ENCODE data around the gene TELO2.

The TELO2 gene

GRCh38 chr16:1542533-1542932 lies 49.4 kb downstream of the TELO2 start:
- no peak overlapping the region for H3K9ac ChIP-seq
- no peaks in the 10 kb centered on the region for H3K4me1 ChIP-seq
- no peak overlapping the region for H3K4me2 ChIP-seq (ENCODE audit: low read length)
- TF ChIP-seq CTCF (IDR thresholded peaks at IDR 0.05), result no peak
- no peaks in the 10 kb centered on the region for H3K9me3 ChIP-seq (ENCODE audit: control insufficient read depth, low read length)
- peaks cover 12% of the 10 kb centered on the region for H3K79me2 ChIP-seq
- peak overlapping the region; percentile 16 for H3K27ac ChIP-seq
- H3K27me3 ChIP-seq (ENCODE audit: control insufficient read depth, insufficient read depth, low read length), result no peaks in the 10 kb centered on the region
- no peak overlapping the region for H3K4me3 ChIP-seq (ENCODE audit: low read depth, low read length)
- H3K36me3 ChIP-seq (ENCODE audit: control insufficient read depth, insufficient read depth, low read length), result no peaks in the 10 kb centered on the region
- no peak overlapping the region for H2AFZ ChIP-seq

- no peak overlapping the region for H3K27ac ChIP-seq
- H3K9ac ChIP-seq, result no peak overlapping the region
- H3K4me3 ChIP-seq (ENCODE audit: low read depth, low read length), result no peak overlapping the region
- H2AFZ ChIP-seq, result no peak overlapping the region
- peaks cover 12% of the 10 kb centered on the region for H3K79me2 ChIP-seq
- H3K4me2 ChIP-seq (ENCODE audit: low read length), result no peak overlapping the region
- no peaks in the 10 kb centered on the region for H3K9me3 ChIP-seq (ENCODE audit: control insufficient read depth, low read length)
- H3K27me3 ChIP-seq (ENCODE audit: control insufficient read depth, insufficient read depth, low read length), result no peaks in the 10 kb centered on the region
- no peak for TF ChIP-seq CTCF (IDR thresholded peaks at IDR 0.05)
- H3K36me3 ChIP-seq (ENCODE audit: control insufficient read depth, insufficient read depth, low read length), result no peaks in the 10 kb centered on the region
- no peaks in the 10 kb centered on the region for H3K4me1 ChIP-seq
Measured at GRCh38 chr16:1543085-1543896, 50.1 kb downstream of the TELO2 start.

GRCh38 chr16:1545044-1546040 lies 52.2 kb downstream of the TELO2 start:
- Histone ChIP-seq H3K27ac (peak overlapping the region; percentile 51), H3K9ac (no peak overlapping the region), H3K27me3 (ENCODE audit: control insufficient read depth, insufficient read depth, low read length) (no peaks in the 10 kb centered on the region), H2AFZ (no peak overlapping the region), H3K79me2 (peaks cover 12% of the 10 kb centered on the region), H3K4me3 (ENCODE audit: low read depth, low read length) (no peak overlapping the region), H3K4me1 (no peaks in the 10 kb centered on the region), H3K36me3 (ENCODE audit: control insufficient read depth, insufficient read depth, low read length) (no peaks in the 10 kb centered on the region), H3K9me3 (ENCODE audit: control insufficient read depth, low read length) (no peaks in the 10 kb centered on the region), H3K4me2 (ENCODE audit: low read length) (no peak overlapping the region)
- TF ChIP-seq CTCF (IDR thresholded peaks at IDR 0.05), result no peak

- Histone ChIP-seq H3K79me2 (peaks cover 7% of the 10 kb centered on the region), H2AFZ (no peak overlapping the region), H3K4me2 (ENCODE audit: low read length) (no peak overlapping the region), H3K4me3 (ENCODE audit: low read depth, low read length) (no peak overlapping the region), H3K36me3 (ENCODE audit: control insufficient read depth, insufficient read depth, low read length) (no peaks in the 10 kb centered on the region), H3K27me3 (ENCODE audit: control insufficient read depth, insufficient read depth, low read length) (no peaks in the 10 kb centered on the region), H3K9me3 (ENCODE audit: control insufficient read depth, low read length) (no peaks in the 10 kb centered on the region), H3K4me1 (no peaks in the 10 kb centered on the region), H3K9ac (no peak overlapping the region), H3K27ac (no peak overlapping the region)
- TF ChIP-seq CTCF (IDR thresholded peaks at IDR 0.05), result no peak
Measured at GRCh38 chr16:1546430-1546829, 53.3 kb downstream of the TELO2 start.

Measured in parathyroid adenoma (tissue), 2 donors.